Measurements from ENCODE around the gene IL1RL1. TPM values are rescaled to one million over a fixed set of nuclear protein-coding genes. Genes with fewer than 3 reads are reported as not detected.

The IL1RL1 gene
- total RNA-seq, 2 experiments from 2014 or later = not detected

DNA sequence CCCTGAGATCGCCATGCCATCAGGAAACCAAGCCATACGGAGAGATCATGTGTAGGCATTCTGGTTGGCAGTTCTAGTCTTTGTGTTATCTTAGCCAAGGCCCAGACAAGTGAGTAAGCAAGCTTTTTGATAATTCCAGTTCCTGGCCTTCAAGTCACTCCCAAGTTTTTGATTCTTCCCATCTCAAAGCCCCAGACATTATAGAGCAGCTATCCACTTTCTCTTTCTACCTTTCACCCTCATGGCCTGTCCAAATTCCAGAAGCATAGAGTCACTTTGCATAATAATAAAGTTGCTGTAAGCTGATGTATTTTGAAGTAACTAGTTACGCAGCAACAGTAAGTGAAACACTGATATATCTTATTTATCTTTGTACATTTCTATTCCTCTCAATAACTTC is 26.8 kb upstream of the IL1RL1 start:
- ChIA-PET POLR2A (no interaction called here), CTCF (interaction anchor here (1.2 kb wide), 1 partner anchor 17 kb away, joined by 4 read pairs; no protein-coding TSS in a partner anchor)
- Histone ChIP-seq H3K27ac (ENCODE audit: low read depth in 1 of 2, low read length in 2 of 2) (no peak overlapping the region), H3K4me1 (ENCODE audit: insufficient read depth, low read length) (no peaks in the 10 kb centered on the region), H3K36me3 (ENCODE audit: insufficient read depth, low read length) (no peaks in the 10 kb centered on the region), H3K4me3 (ENCODE audit: low read length) (no peak overlapping the region), H3K9me3 (ENCODE audit: control insufficient read depth in 1 of 2, insufficient read depth in 1 of 2, low read length in 2 of 2) (no peaks in the 10 kb centered on the region), H3K27me3 (ENCODE audit: control insufficient read depth in 1 of 2, insufficient read depth in 2 of 2, low read length in 2 of 2) (no peaks in the 10 kb centered on the region)
- no peak overlapping the region for H3K27ac Mint-ChIP-seq
- H3K4me3 Mint-ChIP-seq = no peak overlapping the region
- DNase-seq (no peak), ATAC-seq (ENCODE audit: poor library complexity) (no peak)
- TF ChIP-seq, protein P1, sequence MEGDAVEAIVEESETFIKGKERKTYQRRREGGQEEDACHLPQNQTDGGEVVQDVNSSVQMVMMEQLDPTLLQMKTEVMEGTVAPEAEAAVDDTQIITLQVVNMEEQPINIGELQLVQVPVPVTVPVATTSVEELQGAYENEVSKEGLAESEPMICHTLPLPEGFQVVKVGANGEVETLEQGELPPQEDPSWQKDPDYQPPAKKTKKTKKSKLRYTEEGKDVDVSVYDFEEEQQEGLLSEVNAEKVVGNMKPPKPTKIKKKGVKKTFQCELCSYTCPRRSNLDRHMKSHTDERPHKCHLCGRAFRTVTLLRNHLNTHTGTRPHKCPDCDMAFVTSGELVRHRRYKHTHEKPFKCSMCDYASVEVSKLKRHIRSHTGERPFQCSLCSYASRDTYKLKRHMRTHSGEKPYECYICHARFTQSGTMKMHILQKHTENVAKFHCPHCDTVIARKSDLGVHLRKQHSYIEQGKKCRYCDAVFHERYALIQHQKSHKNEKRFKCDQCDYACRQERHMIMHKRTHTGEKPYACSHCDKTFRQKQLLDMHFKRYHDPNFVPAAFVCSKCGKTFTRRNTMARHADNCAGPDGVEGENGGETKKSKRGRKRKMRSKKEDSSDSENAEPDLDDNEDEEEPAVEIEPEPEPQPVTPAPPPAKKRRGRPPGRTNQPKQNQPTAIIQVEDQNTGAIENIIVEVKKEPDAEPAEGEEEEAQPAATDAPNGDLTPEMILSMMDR (IDR thresholded peaks at IDR 0.05) = no peak
- H3K36me3 Mint-ChIP-seq (ENCODE audit: low read depth) = no peaks in the 10 kb centered on the region
- intact Hi-C loops (cut with DNase I, micrococcal nuclease) = no loop called here
- no peaks in the 10 kb centered on the region for H3K27me3 Mint-ChIP-seq
- H3K4me1 Mint-ChIP-seq (ENCODE audit: low read depth) = no peaks in the 10 kb centered on the region
- no peaks in the 10 kb centered on the region for H3K9me3 Mint-ChIP-seq

DNA sequence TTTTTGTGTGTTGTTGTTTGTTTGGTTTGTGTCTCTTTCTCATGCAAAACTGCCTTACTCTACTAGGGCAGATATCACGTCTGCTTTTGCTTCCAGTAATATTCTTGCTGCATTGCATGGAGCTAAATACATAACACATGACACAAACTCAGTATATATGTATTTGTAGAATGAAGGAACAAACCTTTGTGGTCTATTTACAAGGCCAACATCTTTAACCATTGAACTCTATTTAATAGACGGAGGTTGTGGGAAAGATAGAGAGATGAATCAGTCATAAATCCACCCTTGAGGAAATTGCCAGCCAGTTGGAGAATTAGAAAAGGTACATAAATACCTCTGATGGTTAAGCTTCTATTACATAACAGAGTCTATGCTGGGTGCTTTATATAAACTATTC is 26.0 kb upstream of the IL1RL1 start:
- TF ChIP-seq, protein P1 (IDR thresholded peaks at IDR 0.05) = no peak
- H3K36me3 ChIP-seq (ENCODE audit: insufficient read depth, low read length) = no peaks in the 10 kb centered on the region
- H3K9me3 ChIP-seq (ENCODE audit: control insufficient read depth in 1 of 2, insufficient read depth in 1 of 2, low read length in 2 of 2) = no peaks in the 10 kb centered on the region
- Mint-ChIP-seq H3K27ac (no peak overlapping the region), H3K9me3 (no peaks in the 10 kb centered on the region), H3K4me3 (no peak overlapping the region), H3K4me1 (ENCODE audit: low read depth) (no peaks in the 10 kb centered on the region), H3K36me3 (ENCODE audit: low read depth) (no peaks in the 10 kb centered on the region), H3K27me3 (no peaks in the 10 kb centered on the region)
- CTCF ChIA-PET = interaction anchor here (1.2 kb wide), 1 partner anchor 16 kb away, joined by 4 read pairs; no protein-coding TSS in a partner anchor
- no peak overlapping the region for H3K27ac ChIP-seq (ENCODE audit: low read depth in 1 of 2, low read length in 2 of 2)
- intact Hi-C loops (cut with DNase I, micrococcal nuclease) = no loop called here
- POLR2A ChIA-PET = interaction anchor here (1.2 kb wide), 1 partner anchor 9 kb away, joined by 3 read pairs; no protein-coding TSS in a partner anchor
- no peak for DNase-seq
- H3K4me1 ChIP-seq (ENCODE audit: insufficient read depth, low read length) = no peaks in the 10 kb centered on the region
- ATAC-seq (ENCODE audit: poor library complexity) = no peak
- no peaks in the 10 kb centered on the region for H3K27me3 ChIP-seq (ENCODE audit: control insufficient read depth in 1 of 2, insufficient read depth in 2 of 2, low read length in 2 of 2)
- no peak overlapping the region for H3K4me3 ChIP-seq (ENCODE audit: low read length)

DNA sequence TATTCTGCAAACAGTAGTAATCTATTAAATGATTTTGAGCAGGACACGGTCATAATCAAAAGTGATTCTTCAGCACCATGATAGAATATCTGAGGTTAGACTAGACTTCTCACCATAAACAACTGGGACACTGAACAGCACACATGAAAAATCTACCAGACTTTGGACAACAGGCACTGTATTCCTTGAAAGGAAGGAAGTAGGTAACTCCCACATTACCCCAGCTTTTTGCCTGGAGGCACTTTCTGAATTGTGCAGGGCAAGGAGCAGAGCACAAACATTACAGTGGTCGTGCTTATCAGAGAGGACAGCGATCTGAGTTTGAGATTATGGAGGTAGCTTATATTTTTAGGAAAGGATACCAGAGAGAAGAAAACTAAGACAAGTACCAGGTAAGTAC is 25.3 kb upstream of the IL1RL1 start:
- intact Hi-C loops (cut with DNase I, micrococcal nuclease) = no loop called here
- DNase-seq = no peak

More for the DNA sequence above, 25.3 kb upstream of the IL1RL1 start:
- Mint-ChIP-seq H3K9me3 (no peaks in the 10 kb centered on the region), H3K4me3 (no peak overlapping the region), H3K27me3 (no peaks in the 10 kb centered on the region), H3K4me1 (ENCODE audit: low read depth) (no peaks in the 10 kb centered on the region), H3K36me3 (ENCODE audit: low read depth) (no peaks in the 10 kb centered on the region), H3K27ac (no peak overlapping the region)
- Histone ChIP-seq H3K4me1 (ENCODE audit: insufficient read depth, low read length) (no peaks in the 10 kb centered on the region), H3K4me3 (ENCODE audit: low read length) (no peak overlapping the region), H3K9me3 (ENCODE audit: control insufficient read depth in 1 of 2, insufficient read depth in 1 of 2, low read length in 2 of 2) (no peaks in the 10 kb centered on the region), H3K36me3 (ENCODE audit: insufficient read depth, low read length) (no peaks in the 10 kb centered on the region), H3K27ac (ENCODE audit: low read depth in 1 of 2, low read length in 2 of 2) (no peak overlapping the region), H3K27me3 (ENCODE audit: control insufficient read depth in 1 of 2, insufficient read depth in 2 of 2, low read length in 2 of 2) (no peaks in the 10 kb centered on the region)
- ChIA-PET CTCF (interaction anchor here (1.2 kb wide), 1 partner anchor 16 kb away, joined by 4 read pairs; no protein-coding TSS in a partner anchor), POLR2A (interaction anchor here (1.2 kb wide), 1 partner anchor 10 kb away, joined by 3 read pairs; no protein-coding TSS in a partner anchor)
- no peak for ATAC-seq (ENCODE audit: poor library complexity)
- TF ChIP-seq, protein P1 (IDR thresholded peaks at IDR 0.05) = no peak

Measured in CD4-positive, alpha-beta T cell (primary cell).